GM19455 (cell line): ENCODE results near the gene MESP1.

Experiments
- ATAC-seq: cut with Tn5 transposase; IDR thresholded peaks from one replicate; pipeline ENCODE4 v1.9.1; 2021; ENCODE audit not compliant: unreplicated experiment

The MESP1 gene

GRCh38 chr15:89760303-89761008, 9.4 kb upstream of the MESP1 start:
- ATAC-seq, result no peak

GRCh38 chr15:89759835-89760234, 8.8 kb upstream of the MESP1 start:
- ATAC-seq, result no peak

GRCh38 chr15:89758981-89759380, 7.9 kb upstream of the MESP1 start:
- ATAC-seq, result no peak

GRCh38 chr15:89758283-89758682, 7.2 kb upstream of the MESP1 start:
- no peak for ATAC-seq

- ATAC-seq, result no peak
Observed at GRCh38 chr15:89756897-89757296, 5.8 kb upstream of the MESP1 start.

GRCh38 chr15:89755701-89756100, 4.7 kb upstream of the MESP1 start:
- ATAC-seq, result no peak

- no peak for ATAC-seq
Observed at GRCh38 chr15:89754361-89755154, 3.5 kb upstream of the MESP1 start.

- no peak for ATAC-seq
Observed at GRCh38 chr15:89753855-89754254, 2.8 kb upstream of the MESP1 start.

- ATAC-seq, result no peak
Observed at GRCh38 chr15:89751748-89752147, 699 bp upstream of the MESP1 start.

- no peak for ATAC-seq
Observed at GRCh38 chr15:89749951-89750559, 994 bp downstream of the MESP1 start.

GRCh38 chr15:89749526-89749925, 1.5 kb downstream of the MESP1 start:
- ATAC-seq, result no peak

GRCh38 chr15:89749054-89749453, 2.0 kb downstream of the MESP1 start:
- ATAC-seq, result no peak

- ATAC-seq, result no peak
Observed at GRCh38 chr15:89747708-89748682, 3.1 kb downstream of the MESP1 start.

- no peak for ATAC-seq
Observed at GRCh38 chr15:89746386-89746780, 4.7 kb downstream of the MESP1 start.

GRCh38 chr15:89745768-89746167, 5.3 kb downstream of the MESP1 start:
- no peak for ATAC-seq

GRCh38 chr15:89745131-89745530, 5.9 kb downstream of the MESP1 start:
- no peak for ATAC-seq

GRCh38 chr15:89743594-89743993, 7.5 kb downstream of the MESP1 start:
- no peak for ATAC-seq

- no peak for ATAC-seq
Observed at GRCh38 chr15:89743011-89743410, 8.0 kb downstream of the MESP1 start.

GRCh38 chr15:89740137-89740536, 10.9 kb downstream of the MESP1 start:
- no peak for ATAC-seq

- no peak for ATAC-seq
Observed at GRCh38 chr15:89735773-89736172, 15.3 kb downstream of the MESP1 start.
